Activated CD4-positive, CD25-positive, alpha-beta regulatory T cell treated with anti-CD3 and anti-CD28 coated beads, Interleukin-2, amount 50 U/mL, for 16 hours (primary cell): ENCODE data around the gene KCTD19.

Source experiments
- DNase-seq: peaks from one replicate; pipeline ENCODE4 v3.0.0-alpha.2; 2020; ENCODE audit warnings: low read depth, low spot score

Gene KCTD19

DNA sequence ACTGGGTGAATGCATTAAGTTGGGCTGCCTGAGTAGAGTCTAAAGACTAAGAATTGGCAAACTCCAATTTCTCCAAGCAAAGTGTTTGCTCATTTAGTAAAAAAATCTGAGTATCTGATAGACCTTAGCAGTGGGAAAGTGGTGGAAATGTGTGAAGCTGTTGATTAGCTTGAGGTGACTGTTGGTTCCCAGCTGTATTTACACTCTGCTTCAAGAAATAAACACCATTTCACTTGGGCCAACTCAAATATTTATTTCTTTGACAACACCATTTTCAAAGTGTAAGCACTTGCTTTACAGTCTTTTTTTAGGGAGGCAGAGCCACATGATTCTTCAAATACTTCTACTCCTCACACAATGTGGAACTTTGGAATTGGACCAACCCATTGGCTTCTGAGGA lies 8.7 kb downstream of the KCTD19 start:
- no peak for DNase-seq

- no peak for DNase-seq
These were observed 13.8 kb downstream of the KCTD19 start for GRCh38 chr16:67312719-67313118.

DNA sequence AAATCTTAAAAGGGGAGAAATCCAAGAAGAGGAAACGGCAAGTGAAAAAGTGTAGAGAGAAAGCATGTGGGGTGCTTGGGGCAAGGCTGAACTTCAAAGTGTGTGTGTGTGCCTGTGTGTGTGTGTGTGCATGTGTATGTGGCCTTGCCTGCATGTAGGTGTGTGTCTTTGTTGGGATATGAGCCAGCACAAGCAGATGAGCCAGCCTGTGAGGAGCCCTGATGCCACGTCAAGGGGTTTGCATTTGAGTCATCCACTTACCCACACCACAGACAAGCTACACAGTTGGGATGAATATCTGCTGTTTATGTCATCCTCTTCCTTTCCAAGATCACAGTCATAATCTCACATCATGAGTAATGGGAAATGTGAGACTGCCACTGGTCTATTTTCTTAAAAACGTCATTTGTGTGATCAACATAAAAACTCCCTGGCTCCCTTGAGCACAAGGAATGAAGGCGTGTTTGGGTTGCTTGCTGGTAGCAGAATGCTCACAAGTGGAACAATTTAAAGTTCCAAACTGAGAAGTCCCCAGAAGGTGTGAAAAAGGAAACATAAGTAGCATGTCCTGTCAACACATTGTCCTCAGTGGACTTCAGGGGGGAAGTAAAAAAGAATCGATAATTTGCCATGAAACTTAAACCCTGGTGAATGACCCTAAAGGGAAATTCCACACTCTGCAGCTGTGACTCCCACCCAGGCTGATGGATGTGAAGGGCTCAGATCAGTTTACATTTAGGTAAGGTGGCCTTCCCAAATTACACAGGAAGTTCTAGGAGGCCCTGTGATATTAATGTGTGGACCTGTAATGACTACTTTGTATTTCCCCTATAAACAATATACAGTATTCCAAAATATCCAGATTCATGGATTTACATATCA lies 14.7 kb downstream of the KCTD19 start:
- DNase-seq = peak; percentile 53

GRCh38 chr16:67310561-67310960 lies 16.0 kb downstream of the KCTD19 start:
- no peak for DNase-seq

DNA sequence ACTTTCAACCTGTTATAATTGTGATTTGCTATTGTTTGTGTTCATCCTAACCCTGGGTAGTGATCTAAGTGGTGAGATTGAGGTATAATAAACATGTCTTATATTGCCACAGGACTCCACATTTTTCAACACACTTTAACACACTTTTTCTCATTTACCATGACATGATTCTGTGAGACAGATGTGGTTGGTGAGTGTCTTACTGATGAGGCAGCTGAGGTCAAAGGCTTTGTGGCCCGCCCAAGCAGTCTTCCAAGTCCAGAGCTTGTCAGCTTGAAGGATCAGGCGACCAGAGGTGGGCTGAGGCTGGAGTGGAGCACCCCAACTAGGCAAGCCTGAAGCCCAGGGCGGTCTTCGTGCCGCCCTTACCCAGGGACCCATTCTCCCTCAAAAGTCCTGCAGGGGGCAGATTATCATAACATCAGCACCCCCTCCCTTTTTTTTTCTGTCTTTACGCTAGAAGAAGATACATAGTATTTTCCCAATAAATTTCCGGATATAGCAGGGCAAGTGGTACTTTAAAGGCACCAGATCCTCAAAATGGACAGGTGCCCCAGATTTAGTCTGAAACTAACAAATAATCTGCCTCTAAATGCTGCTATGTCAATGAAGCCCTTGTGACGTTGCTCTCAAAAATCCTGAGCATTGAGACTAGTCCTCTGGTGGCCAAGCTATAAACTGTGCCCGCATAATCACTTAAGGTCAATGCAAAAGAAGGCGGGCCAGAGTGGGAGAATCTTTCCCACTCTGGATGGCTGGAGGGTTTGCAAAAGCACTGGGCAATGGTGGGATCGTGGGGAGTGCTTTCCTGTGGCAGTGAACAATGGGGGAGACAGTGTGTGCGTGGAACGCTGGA lies 21.1 kb downstream of the KCTD19 start:
- no peak for DNase-seq

- no peak for DNase-seq
These were observed 22.5 kb downstream of the KCTD19 start for GRCh38 chr16:67304020-67304419.

- no peak for DNase-seq
These were observed 23.6 kb downstream of the KCTD19 start for GRCh38 chr16:67302970-67303369.

GRCh38 chr16:67302076-67302475 lies 24.5 kb downstream of the KCTD19 start:
- no peak for DNase-seq

DNA sequence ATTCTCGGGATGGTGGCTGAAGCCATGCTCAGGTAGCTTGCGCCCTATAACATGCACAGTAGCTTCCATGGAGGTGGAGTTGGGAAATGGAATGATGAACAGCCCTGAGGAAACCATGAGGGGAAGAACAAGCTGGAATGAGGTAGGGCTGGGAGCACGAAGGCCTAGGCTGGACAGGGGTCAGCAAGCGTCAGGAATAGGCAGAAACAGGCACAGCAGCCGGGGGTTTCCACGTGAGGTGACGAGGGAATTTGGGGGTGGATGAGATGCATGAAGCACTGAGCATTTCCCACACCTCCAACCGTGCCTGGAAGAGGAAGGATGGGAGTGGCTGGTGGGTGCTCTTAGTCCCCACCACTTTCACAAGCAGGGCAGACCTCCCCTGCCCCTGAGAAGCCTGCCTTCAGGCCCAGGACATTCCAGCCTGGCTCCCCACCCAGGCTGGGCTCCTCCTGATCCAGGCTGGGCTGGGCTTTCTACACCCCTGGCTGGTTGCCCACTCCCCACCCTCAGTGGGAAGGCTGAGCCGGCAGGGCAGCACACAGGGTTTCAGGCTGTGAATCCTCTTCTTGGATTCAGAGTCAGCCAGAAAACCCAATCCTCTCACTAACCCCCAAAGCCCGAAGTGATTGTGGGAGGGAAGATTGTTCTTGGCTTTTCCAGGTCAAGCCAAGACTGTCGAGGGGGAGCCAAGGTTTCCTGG lies 25.3 kb downstream of the KCTD19 start:
- no peak for DNase-seq

GRCh38 chr16:67299269-67299668 lies 27.3 kb downstream of the KCTD19 start:
- no peak for DNase-seq

GRCh38 chr16:67298277-67298676 lies 28.3 kb downstream of the KCTD19 start:
- DNase-seq = no peak

DNA sequence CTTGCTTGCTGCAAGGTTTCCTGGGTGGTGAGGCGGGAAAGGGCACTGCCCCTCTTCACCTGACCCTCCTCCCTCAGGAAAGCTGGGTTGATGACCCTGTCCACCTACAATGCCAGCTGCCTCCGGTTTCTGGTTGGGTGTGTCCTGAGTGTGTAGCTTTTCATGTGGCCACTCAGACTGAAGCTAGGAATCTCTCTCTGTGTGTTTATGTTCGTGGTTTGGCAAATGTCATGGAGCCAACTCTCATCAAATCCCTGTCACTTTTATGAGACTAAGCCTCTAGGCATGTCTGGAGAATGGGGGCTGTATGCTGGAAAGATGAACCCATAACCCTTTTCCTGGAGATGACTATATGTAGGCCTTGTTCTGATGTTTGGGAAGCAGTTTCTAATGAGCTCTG lies 30.1 kb downstream of the KCTD19 start:
- no peak for DNase-seq

DNA sequence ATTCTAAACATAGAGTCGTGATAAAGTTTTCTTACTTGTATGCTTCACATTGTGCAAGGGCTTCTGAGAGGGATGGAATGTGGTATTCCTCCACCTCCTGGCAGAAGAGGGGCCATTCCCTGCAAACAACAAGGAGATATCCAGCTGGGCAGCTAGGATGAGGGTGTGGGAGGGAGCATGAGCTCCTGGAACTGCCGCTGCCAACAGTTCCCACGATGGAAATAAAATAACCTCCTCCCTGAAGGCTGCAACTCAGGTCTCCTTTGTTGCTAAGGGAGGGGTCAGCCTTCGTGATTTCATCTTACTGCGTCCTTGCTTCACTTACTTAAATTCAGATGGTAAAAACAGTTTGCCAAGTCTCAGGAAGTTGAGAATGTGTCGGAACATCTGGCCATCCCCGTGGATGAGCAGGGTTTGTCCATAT lies 31.6 kb downstream of the KCTD19 start:
- DNase-seq = no peak

GRCh38 chr16:67294171-67294757 lies 32.3 kb downstream of the KCTD19 start:
- no peak for DNase-seq

DNA sequence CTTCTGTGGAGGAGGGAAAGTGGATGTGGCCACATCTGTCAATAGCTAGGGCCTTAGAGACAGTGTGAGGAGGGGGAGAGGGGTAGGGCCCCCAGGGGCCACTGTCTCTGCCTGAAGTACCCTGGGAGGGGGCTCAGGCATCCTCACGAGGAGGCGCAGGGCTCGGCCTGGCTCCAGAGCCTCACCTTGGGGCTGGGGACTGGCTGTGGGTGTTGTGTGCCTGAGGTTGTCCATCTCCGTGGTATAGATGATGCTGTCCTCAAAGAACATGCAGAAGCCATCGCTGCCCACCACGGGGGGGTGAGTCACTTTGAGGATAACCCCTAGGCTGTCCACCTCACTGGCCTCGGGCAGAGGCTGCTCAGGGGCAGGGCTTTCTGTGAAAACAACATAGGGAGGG lies 35.1 kb downstream of the KCTD19 start:
- DNase-seq = no peak

GRCh38 chr16:67287960-67288359 lies 38.6 kb downstream of the KCTD19 start:
- no peak for DNase-seq

- no peak for DNase-seq
These were observed 39.9 kb downstream of the KCTD19 start for GRCh38 chr16:67286441-67287235.

GRCh38 chr16:67284699-67285646 lies 41.6 kb downstream of the KCTD19 start:
- no peak for DNase-seq

DNA sequence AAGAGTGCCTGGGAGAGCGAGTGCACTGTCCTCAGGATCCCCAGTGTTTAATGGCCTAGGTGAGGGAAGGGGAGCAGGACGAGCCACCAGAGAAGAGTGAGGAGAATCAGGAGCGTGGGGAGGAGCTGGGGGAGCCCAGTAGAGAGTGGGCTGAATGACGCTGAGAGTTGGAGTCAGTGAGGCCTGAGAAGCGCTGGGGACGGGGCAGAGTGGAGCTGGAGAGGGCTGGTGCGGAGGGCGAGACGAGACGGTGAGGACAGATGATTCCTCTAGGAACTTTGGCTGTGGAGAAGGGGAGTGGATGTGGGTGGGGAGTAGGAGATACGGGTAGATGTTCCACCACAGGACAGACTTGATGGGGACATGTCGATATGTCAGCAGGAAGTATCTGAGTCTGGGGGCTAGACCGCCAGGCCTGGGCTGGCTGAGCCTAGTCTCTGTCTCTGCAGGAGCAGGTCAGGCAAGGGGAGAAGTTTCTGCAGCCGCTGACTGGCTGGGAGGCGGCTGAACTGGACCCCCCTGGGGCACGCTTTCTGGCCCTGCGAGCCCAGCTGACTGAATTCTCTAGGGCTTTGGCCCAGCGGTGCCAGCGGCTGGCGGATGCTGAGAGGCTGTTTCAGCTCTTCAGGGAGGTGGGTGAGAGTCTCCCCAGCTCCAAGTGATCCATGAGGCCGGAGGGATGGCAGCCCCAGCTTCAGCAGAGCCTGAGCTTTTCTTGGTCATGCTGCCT lies 42.5 kb downstream of the KCTD19 start:
- DNase-seq = no peak
